Aorta (tissue), 5 donors: ENCODE data around the gene NAA25. TPM values are rescaled to one million over a fixed set of nuclear protein-coding genes. Genes with fewer than 3 reads are reported as not detected.
A peak's percentile ranks its signal among the peaks of the same experiment; 100 is the strongest.
"Not testable (repeated sequence)": the region's sequence is repeated elsewhere in the genome, so short reads cannot be mapped to it uniquely, and the experiment has no call there.

Experiments
- ATAC-seq: fragments of 200-7000 bp; cut with Tn5 transposase; one replicate; pipeline ENCODE4 v1.9.1; 2022; ENCODE audit warnings: moderate library complexity; ENCODE audit not compliant: low FRiP score
- DNase-seq, 2 donors: peaks; one replicate each; pipeline ENCODE4 v3.0.0-alpha.2; 2020
- H3K27ac ChIP-seq, 2 donors: one replicate each; pipeline ENCODE4 v1.5.1; 2013; ENCODE audit warnings: low read length in 2 of 2, mild to moderate bottlenecking in 2 of 2, moderate library complexity in 2 of 2, control low read depth in 1 of 2, inconsistent platforms in 1 of 2, low read depth in 1 of 2
- H3K27me3 ChIP-seq, 2 donors: one replicate each; pipeline ENCODE4 v1.6.1; 2013; ENCODE audit warnings: control low read depth in 1 of 2, low read length in 1 of 2, mild to moderate bottlenecking in 1 of 2, moderate library complexity in 1 of 2; ENCODE audit not compliant: insufficient read depth in 2 of 2, control insufficient read depth in 1 of 2
- H3K36me3 ChIP-seq, 2 donors: one replicate each; pipeline ENCODE4 v1.6.1; 2013; ENCODE audit warnings: control low read depth in 1 of 2, low read length in 1 of 2, mild to moderate bottlenecking in 1 of 2; ENCODE audit not compliant: insufficient read depth in 2 of 2, control insufficient read depth in 1 of 2
- H3K4me1 ChIP-seq, 2 donors: one replicate each; pipeline ENCODE4 v1.6.1; 2013; ENCODE audit warnings: low read length in 2 of 2, control low read depth in 1 of 2, mild to moderate bottlenecking in 1 of 2, moderate library complexity in 1 of 2; ENCODE audit not compliant: insufficient read depth in 2 of 2, control insufficient read depth in 1 of 2
- H3K4me3 ChIP-seq, 2 donors: one replicate each; pipeline ENCODE4 v1.5.1; 2013; ENCODE audit warnings: low read length in 2 of 2, control low read depth in 1 of 2, mild to moderate bottlenecking in 1 of 2
- H3K9me3 ChIP-seq: one replicate; pipeline ENCODE4 v1.6.1; 2013; ENCODE audit warnings: mild to moderate bottlenecking, low read length; ENCODE audit not compliant: control insufficient read depth
- WGBS, 2 donors: extraction: QIAGEN DNeasy Blood & Tissue Kit; methylation state at CpG; one replicate each; pipeline ENCODE4 v1.1.7; 2013; 5-methylcytosine and 5-hydroxymethylcytosine counted together
- intact Hi-C, 2 donors: fragments of 100-400 bp; cut with DNase I; formaldehyde crosslinking; loops; one replicate each; pipeline versions ENCODE4 v1.14.2 to v1.15.0; 2022
- polyA plus RNA-seq, 2 donors: library from polyadenylated mRNA; stranded (reverse); fragments of 200-250 nt; gene quantifications; one replicate each; pipeline ENCODE4 v1.2.3, GENCODE V29; 2013
- total RNA-seq, 2 donors: library from RNA; stranded (reverse); fragmentation: NEBNext Ultra II Directional; extraction: Animal tissue kit (Norgen Biotek cat#: 25700); gene quantifications; one replicate each; pipeline ENCODE4 v1.2.1, GENCODE V29; 2021
- donor health status: healthy with polysubstance abuse.
- donor health status: Bipolar disorder and iron deficiency.
- donor health status: DM: no; HTN: no; CAD: no.
- donor health status: DM: no; HTN: no; CAD: no.
- donor health status: DM: yes; HTN: yes; CAD: no.

Gene NAA25
- total and polyA plus RNA-seq, 4 donors, result 2.1 to 27.5 (median 14.3) TPM

DNA sequence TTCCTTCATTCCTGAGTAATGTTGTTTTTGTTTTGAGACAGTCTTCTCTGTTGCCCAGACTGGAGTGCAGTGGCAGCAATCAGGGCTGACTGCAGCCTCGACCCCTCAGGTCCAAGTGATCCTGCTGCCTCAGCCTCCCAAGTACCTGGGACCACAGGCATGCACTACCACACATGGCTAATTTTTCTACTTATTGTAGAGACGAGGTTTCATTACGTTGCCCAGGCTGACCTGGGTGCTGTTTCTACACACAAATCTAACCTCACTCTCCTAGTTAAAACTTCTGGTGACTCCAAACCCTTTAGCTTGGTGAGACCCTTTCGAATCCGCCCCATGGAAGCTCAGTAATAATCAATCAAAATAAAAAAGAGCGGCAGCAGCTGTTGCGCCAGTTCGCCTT lies 96.9 kb downstream of the NAA25 start:
- no peaks in the 10 kb centered on the region for H3K27me3 ChIP-seq
- 88 to 89% methylated on average over 8 of the region's 8 CpGs for WGBS, 2 donors
- no peaks in the 10 kb centered on the region for H3K36me3 ChIP-seq
- DNase-seq (no peak), ATAC-seq (no peak)
- H3K9me3 ChIP-seq, result no peaks in the 10 kb centered on the region
- no peaks in the 10 kb centered on the region for H3K4me1 ChIP-seq
- no peak overlapping the region for H3K27ac ChIP-seq
- no peak overlapping the region for H3K4me3 ChIP-seq
- intact Hi-C loops, result loop anchor here (2.0 to 10.0 kb wide), 2 partner anchors 67 to 93 kb away; partner anchors contain the start of gene NAA25 (in 1 of the 2)

DNA sequence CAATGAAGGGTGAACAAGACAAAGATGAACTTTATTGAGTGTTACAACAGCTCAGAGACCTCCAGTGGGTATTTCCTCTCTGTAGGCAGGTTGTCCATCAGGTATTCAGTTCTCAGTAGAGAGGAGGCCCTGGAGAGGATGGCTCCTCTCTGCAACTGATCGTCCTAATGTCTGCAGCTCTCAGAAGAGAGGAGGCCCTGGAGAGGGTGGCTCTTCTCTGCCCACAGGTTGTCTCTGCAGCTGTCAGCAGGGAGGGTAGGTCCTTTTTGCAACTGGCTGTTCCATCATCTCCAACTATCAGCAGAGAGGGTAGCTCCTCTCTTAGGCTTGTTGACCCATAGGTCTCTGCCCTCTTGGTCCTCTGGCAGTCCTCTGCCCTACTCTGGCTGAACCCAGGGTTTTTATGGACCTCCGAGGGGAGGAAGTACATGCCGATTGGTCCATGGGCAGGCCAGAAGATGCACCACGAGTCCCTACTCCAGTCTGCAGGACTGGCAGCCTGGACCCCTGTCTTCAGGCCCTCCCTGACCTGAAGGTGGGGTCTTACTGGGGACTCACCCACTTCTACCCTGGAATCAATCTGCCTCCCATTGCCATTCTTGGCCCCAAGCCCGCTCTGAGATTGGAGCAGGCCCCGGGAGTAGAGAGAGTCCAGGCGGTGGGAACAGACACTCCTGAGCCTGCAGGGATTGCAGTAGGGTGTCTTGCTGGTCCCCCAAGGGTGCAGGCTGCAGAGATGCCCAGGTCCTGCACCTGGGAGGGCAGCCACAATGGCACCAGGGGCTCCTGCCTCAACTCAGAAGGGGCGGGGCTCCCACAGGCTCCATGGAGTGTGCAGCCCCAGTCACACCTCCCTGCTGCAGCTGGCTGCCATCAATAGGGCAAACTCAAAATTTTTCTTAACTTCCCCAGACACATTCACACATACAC lies 97.9 kb downstream of the NAA25 start:
- no peaks in the 10 kb centered on the region for H3K4me1 ChIP-seq
- H3K9me3 ChIP-seq, result no peaks in the 10 kb centered on the region
- WGBS, 2 donors, result 79 to 81% methylated on average over 8 of the region's 8 CpGs
- ATAC-seq, result no peak
- no peaks in the 10 kb centered on the region for H3K27me3 ChIP-seq
- intact Hi-C loops, result loop anchor here in 1 of 2 donors (10.0 kb wide), 1 partner anchor 94 kb away; the partner anchor contains the start of gene NAA25
- H3K4me3 ChIP-seq, result no peak overlapping the region
- DNase-seq, result no peak
- no peaks in the 10 kb centered on the region for H3K36me3 ChIP-seq
- no peak overlapping the region for H3K27ac ChIP-seq

DNA sequence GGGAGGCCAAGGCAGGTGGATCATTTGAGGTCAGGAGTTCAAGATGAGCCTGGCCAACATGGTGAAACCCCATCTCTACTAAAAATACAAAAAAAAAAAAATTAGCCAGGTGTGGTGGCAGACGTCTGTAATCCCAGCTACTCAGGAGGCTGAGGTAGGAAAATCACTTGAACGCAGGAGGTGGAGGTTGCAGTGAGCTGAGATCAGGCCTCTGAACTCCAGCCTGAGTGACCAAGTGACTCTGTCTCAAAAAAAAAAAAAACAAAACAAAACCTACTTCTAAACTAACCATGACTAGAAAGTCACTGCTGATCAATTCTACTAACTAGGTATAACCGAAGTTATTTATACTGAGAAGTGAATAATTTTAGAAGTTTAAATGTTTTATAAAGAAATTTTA lies 99.0 kb downstream of the NAA25 start:
- 61 to 80% methylated on average over 3 of the region's 3 CpGs for WGBS, 2 donors
- H3K27ac ChIP-seq, H3K9me3 ChIP-seq, DNase-seq, H3K4me3 ChIP-seq, H3K4me1 ChIP-seq, ATAC-seq, H3K36me3 ChIP-seq, H3K27me3 ChIP-seq, intact Hi-C loops: not testable (repeated sequence)

DNA sequence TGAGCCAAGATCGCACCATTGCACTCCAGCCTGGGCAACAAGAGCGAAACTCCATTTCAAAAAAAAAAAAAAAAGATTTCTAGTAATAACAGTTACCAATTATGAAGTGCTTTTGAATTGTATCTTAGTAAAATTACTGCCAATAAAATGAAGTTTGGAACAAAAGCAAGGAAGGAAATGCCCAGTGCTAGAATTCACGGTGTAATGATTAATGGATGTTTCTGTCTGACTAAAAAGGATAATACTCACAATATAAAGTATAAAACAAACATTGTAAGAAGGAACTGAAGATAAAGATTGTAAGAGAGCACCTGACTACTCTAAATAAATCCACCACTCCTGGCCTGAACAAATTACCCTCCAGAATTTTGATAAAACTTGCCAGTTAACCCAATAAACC lies 99.7 kb downstream of the NAA25 start:
- Histone ChIP-seq H3K9me3 (no peaks in the 10 kb centered on the region), H3K27ac (no peak overlapping the region), H3K4me3 (no peak overlapping the region), H3K36me3 (no peaks in the 10 kb centered on the region), H3K27me3 (no peaks in the 10 kb centered on the region), H3K4me1 (no peaks in the 10 kb centered on the region)
- ATAC-seq (no peak), DNase-seq (no peak)
- WGBS, 2 donors, result 22 to 47% methylated on average over 3 of the region's 3 CpGs
- intact Hi-C loops, result no loop called here

DNA sequence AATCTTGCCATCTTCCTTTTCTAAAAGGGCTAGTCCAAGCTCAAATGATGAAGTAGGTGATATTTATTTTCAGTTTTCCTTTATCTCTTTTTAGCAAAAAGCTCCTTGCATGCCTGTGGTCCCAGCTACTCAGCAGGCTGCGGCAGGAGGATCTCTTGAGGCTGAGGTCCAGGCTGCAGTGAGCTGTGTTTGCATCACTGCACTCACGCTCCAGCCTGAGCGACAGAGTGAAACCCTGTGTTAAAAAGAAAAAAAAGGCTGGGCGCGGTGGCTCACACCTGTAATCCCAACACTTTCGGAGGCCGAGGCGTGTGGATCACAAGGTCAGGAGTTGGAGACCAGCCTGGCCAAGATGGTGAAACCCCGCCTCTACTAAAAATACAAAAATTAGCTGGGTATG lies 100.6 kb downstream of the NAA25 start:
- no peak overlapping the region for H3K27ac ChIP-seq
- no peak for ATAC-seq
- no peaks in the 10 kb centered on the region for H3K4me1 ChIP-seq
- intact Hi-C loops, result no loop called here
- no peaks in the 10 kb centered on the region for H3K27me3 ChIP-seq
- no peaks in the 10 kb centered on the region for H3K9me3 ChIP-seq
- 96 to 97% methylated on average over 9 of the region's 9 CpGs for WGBS, 2 donors
- DNase-seq, result no peak
- no peak overlapping the region for H3K4me3 ChIP-seq
- no peaks in the 10 kb centered on the region for H3K36me3 ChIP-seq

DNA sequence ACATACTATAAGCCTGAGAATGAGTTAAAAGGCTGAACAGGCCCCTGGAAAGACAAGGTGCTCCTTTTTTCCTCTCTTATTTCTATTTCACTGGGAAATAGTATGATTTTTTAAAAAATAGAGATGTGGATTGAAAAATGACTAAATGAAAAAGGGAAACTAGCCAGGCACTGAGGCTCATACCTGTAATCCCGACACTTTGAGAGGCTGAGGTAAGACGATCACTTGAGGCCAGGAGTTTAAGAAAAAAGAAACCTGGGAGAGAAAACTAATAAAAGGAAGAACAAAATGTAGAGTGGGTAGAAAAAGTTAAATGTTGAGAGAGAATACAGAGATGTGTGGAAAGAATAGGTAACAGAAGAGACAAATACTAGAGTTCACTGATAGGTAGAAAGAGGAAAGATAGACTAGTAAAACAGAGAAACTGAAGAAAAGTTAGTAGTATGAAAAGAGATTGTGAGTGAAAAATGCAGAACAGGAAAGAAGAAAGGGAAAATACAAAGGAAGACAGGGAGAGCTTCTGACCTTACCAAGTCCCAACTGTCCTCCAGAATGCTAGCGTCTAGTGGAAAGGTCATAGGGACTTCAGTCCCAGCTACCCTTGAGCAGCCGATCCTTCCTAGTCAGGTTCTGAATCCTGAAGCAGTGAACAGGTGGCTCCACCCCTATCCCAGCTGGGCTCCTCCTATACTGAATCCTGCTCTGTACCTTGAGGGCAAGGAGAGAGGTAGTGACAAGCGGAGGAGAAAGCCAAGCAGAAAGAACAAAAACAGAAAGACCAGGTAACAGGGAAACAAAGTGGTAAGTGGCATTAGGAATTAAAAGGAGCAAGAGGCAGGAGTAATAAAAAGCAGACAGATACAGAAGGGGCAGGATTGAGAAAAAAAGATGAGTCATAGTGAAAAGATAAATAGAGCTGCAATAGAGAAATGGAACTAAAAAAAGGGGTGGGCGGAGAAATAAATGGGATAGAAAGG lies 102.9 kb downstream of the NAA25 start:
- ATAC-seq, result no peak
- no peaks in the 10 kb centered on the region for H3K36me3 ChIP-seq
- H3K27ac ChIP-seq, result no peak overlapping the region
- no peaks in the 10 kb centered on the region for H3K9me3 ChIP-seq
- no peak overlapping the region for H3K4me3 ChIP-seq
- H3K4me1 ChIP-seq, result no peaks in the 10 kb centered on the region
- 83 to 87% methylated on average over 6 of the region's 6 CpGs for WGBS, 2 donors
- intact Hi-C loops, result no loop called here
- H3K27me3 ChIP-seq, result no peaks in the 10 kb centered on the region
- no peak for DNase-seq

DNA sequence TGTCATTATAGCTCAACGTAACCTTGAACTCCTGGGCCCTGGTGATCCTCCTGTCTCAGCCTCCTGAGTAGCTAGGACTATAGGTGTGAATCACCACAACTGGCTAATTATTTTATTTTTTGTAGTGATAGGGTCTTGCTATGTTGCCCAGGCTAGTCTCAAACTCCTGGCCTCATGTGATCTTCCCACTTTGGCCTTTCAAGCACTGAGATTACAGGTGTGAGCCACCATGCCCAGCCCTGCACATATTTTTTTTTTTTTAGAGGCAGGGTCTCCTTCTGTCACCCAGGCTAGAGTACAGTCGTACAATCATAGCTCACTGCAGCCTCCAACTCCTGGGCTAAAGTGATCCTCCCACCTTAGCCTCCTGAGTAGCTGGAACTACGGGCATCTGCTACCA lies 104.5 kb downstream of the NAA25 start:
- ATAC-seq (no peak), DNase-seq (no peak)
- H3K27me3 ChIP-seq, result no peaks in the 10 kb centered on the region
- no peaks in the 10 kb centered on the region for H3K36me3 ChIP-seq
- no peak overlapping the region for H3K27ac ChIP-seq
- intact Hi-C loops, result no loop called here
- H3K4me3 ChIP-seq, result no peak overlapping the region
- 99% methylated on average over 3 of the region's 3 CpGs for WGBS, 2 donors
- H3K4me1 ChIP-seq, result no peaks in the 10 kb centered on the region
- H3K9me3 ChIP-seq, result no peaks in the 10 kb centered on the region

DNA sequence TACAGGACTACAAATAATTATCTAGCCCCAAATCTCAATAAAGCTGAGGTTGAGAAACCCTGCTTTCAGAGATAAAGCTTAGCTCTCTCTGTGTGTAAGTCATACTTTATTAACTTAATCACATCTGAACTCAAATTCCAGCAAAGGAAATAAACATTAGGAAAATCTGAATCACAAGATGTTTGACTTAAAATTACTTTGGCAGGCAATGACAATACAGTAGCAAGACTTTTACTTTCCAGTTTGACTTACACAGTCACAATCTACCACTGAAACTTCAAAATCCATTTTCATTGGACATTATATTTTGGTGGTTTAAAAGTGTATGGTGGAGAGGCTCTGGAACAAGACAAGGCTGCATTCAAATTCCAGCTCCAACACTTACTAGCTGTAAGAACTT lies 107.0 kb downstream of the NAA25 start:
- Histone ChIP-seq H3K9me3 (no peaks in the 10 kb centered on the region), H3K36me3 (no peaks in the 10 kb centered on the region), H3K4me3 (no peak overlapping the region), H3K27ac (no peak overlapping the region), H3K4me1 (no peaks in the 10 kb centered on the region), H3K27me3 (no peaks in the 10 kb centered on the region)
- ATAC-seq (peak; percentile 36), DNase-seq (no peak)
- intact Hi-C loops, result no loop called here
